HG03159 (cell line): ENCODE measurements around the gene KLHDC7A.

ENCODE experiments used
- ATAC-seq: cut with Tn5 transposase; IDR thresholded peaks from one replicate; pipeline ENCODE4 v1.9.1; 2021; ENCODE audit warnings: mild to moderate bottlenecking, moderate library complexity; ENCODE audit not compliant: unreplicated experiment

KLHDC7A gene

GRCh38 chr1:18504609-18505008 lies 23.9 kb downstream of the KLHDC7A start:
- ATAC-seq = no peak

- no peak for ATAC-seq
Measured at GRCh38 chr1:18505666-18506065, 24.9 kb downstream of the KLHDC7A start.

- ATAC-seq = no peak
Measured at GRCh38 chr1:18508084-18508483, 27.4 kb downstream of the KLHDC7A start.

GRCh38 chr1:18511149-18511873 lies 30.6 kb downstream of the KLHDC7A start:
- ATAC-seq = no peak

GRCh38 chr1:18511874-18512150 lies 31.1 kb downstream of the KLHDC7A start:
- ATAC-seq = no peak

- ATAC-seq = no peak
Measured at GRCh38 chr1:18512883-18513282, 32.2 kb downstream of the KLHDC7A start.

GRCh38 chr1:18513995-18514394 lies 33.3 kb downstream of the KLHDC7A start:
- no peak for ATAC-seq

- no peak for ATAC-seq
Measured at GRCh38 chr1:18515120-18515667, 34.5 kb downstream of the KLHDC7A start.

GRCh38 chr1:18516473-18516872 lies 35.7 kb downstream of the KLHDC7A start:
- no peak for ATAC-seq

- ATAC-seq = no peak
Measured at GRCh38 chr1:18526436-18527275, 45.9 kb downstream of the KLHDC7A start.

- no peak for ATAC-seq
Measured at GRCh38 chr1:18527514-18527913, 46.8 kb downstream of the KLHDC7A start.

GRCh38 chr1:18527921-18528320 lies 47.2 kb downstream of the KLHDC7A start:
- no peak for ATAC-seq

- ATAC-seq = no peak
Measured at GRCh38 chr1:18528616-18529015, 47.9 kb downstream of the KLHDC7A start.

- no peak for ATAC-seq
Measured at GRCh38 chr1:18529714-18530113, 49.0 kb downstream of the KLHDC7A start.

GRCh38 chr1:18530587-18531502 lies 50.1 kb downstream of the KLHDC7A start:
- ATAC-seq = no peak

- no peak for ATAC-seq
Measured at GRCh38 chr1:18531503-18531845, 50.7 kb downstream of the KLHDC7A start.

GRCh38 chr1:18532390-18533170 lies 51.9 kb downstream of the KLHDC7A start:
- no peak for ATAC-seq

GRCh38 chr1:18533259-18533658 lies 52.5 kb downstream of the KLHDC7A start:
- ATAC-seq = no peak

GRCh38 chr1:18534810-18535205 lies 54.1 kb downstream of the KLHDC7A start:
- no peak for ATAC-seq
